GM10847 (cell line): ENCODE measurements around the gene PDE7B.

Source experiments
- POLR2A ChIP-seq: IDR thresholded peaks from 2 replicates; pipeline ENCODE4 v1.6.1; 2011; ENCODE audit not compliant: insufficient read length; ENCODE audit errors: extremely low read depth

Gene PDE7B

GRCh38 chr6:135974426-135974825, 122.9 kb downstream of the PDE7B start:
- no peak for TF ChIP-seq POLR2A

DNA sequence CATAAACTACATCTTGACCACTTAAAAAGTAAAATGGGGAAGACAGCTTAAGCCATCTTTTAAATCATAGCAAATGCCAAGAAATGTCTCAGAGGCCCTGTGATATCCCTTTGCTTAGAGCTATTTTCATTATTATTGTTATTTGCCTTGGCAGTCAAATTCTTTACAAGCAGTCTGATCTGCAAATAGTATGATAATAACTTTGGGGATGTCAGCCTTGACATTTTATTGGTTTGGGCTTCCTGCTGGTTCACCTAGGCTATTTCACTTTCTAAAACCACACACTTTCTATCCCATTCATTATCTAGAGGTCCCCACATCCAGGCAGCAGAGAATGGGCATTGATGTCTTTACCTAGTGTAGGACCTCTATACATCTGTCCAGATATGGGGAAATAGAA, 125.1 kb downstream of the PDE7B start:
- TF ChIP-seq POLR2A = no peak

GRCh38 chr6:135983093-135983492, 131.6 kb downstream of the PDE7B start:
- no peak for TF ChIP-seq POLR2A

DNA sequence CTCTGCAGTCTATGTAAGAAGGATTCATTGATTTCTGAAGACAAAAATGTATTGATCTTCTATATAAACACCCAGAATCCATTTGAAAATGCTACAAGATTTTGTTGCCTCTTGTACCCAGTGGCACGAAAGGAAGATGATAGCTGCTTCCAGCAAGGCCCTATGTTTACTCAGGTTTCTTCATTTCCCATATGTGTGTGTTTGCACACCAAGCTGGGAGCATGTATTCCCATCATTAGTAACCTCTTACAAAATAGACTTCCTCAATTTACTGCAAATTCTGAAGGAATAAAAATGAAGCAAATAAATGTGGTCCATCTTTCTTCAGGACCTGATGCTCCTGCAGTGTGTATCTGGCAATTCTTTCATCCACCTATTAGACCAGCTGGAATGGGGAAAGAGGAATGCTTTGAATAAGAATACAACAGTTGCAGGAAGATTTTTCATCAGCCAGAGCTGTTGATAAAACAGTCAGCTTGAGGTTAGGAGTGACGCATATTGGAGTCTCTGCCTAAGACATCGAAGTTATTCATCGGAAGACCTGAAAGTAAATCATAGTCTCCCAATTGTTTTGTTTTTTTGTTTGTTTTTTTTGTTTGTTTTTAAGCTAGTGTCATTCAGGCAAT, 132.3 kb downstream of the PDE7B start:
- no peak for TF ChIP-seq POLR2A

DNA sequence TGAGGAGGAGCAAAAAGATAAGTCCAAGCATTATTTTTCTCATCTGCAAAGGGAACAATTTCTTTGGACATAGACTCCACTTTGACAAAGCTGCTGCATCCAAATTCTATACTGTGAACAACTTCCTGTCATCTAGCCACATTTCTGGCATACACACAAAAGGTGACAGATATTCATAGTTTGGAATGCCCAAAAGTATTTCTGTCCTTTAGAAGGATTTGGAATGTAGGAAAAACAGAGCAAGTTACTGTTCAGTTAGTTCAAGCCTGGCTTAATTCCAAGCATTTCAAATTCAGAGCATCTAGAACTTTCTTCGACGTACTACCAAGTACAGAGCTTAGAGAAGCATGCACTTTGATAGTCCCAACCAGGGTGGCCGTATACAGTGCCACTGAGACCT, 134.0 kb downstream of the PDE7B start:
- TF ChIP-seq POLR2A = no peak

DNA sequence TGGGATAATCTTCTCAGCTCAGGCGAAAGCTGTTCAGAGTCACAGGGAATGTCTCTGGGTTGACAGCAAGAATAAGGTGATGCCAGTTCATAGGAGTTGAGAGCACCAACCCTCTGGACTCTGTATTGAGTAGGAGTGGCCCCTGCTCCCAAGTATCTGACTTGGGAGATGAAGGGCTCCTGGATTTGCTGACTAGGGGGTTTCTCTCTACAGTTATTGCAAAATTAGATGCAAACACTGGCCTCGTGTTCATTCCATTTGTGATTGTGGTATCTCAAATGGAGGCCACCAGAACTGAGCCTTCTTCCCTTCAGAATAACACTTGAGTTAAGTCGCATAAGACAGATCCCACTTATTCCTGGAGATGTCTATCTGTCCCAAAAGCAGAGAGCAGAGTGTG, 135.7 kb downstream of the PDE7B start:
- no peak for TF ChIP-seq POLR2A

DNA sequence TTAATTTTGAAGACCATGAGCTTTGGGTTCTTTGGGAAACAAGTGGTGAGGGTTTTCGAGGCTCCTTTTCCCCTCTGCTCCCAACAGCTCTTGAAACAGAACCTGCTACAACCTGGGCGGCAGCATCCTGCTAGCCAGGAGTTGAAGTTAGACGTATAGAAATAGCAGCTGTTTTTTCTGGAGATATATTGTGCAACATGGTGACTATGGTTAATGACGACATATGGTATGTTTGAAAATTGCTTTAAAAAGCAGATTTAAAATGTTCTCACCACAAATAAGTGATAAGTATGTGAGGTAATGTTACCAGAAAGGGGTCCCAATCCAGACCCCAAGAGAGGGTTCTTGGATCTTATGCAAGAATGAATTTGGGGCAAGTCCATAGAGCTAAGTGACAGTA, 138.9 kb downstream of the PDE7B start:
- no peak for TF ChIP-seq POLR2A

GRCh38 chr6:135990855-135991464, 139.5 kb downstream of the PDE7B start:
- TF ChIP-seq POLR2A = no peak

GRCh38 chr6:135992739-135993138, 141.2 kb downstream of the PDE7B start:
- no peak for TF ChIP-seq POLR2A

GRCh38 chr6:135993361-135993760, 141.9 kb downstream of the PDE7B start:
- TF ChIP-seq POLR2A = no peak

DNA sequence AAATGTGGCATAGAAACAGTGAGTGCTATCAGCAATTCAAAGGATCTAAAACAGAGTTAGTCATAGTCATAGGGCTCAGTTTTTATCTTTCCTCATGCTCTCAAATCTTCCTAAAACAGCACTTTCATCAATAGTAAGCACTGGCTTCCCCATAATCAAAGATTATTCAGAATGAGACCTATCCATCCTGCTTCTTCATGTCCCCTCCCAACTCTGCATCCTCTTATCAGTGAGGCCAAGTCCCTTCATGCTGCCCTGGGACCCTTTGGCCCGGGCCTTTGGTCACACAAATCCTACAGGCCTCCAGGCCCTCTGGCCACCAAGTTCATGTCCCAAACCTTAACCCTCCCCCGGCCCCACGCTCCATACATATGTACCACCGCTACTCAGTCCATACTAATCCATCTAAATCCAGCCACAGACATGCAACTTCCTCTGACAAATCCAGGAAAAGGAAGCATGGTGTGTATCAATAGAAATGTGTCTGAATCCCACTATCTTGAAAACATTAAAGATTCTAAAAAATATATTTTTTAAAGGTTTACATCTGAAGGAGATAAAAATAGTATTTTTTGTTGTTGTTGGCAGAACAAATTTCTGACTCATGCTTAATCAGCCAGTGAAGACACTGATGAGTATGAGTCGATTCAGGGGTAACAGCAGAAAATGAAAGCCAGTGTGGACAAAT, 143.5 kb downstream of the PDE7B start:
- no peak for TF ChIP-seq POLR2A

- no peak for TF ChIP-seq POLR2A
These were observed 144.0 kb downstream of the PDE7B start for GRCh38 chr6:135995545-135995898.

GRCh38 chr6:135996668-135997067, 145.2 kb downstream of the PDE7B start:
- TF ChIP-seq POLR2A = no peak

GRCh38 chr6:135999393-135999792, 147.9 kb downstream of the PDE7B start:
- no peak for TF ChIP-seq POLR2A

GRCh38 chr6:136007345-136007744, 155.8 kb downstream of the PDE7B start:
- TF ChIP-seq POLR2A = no peak

DNA sequence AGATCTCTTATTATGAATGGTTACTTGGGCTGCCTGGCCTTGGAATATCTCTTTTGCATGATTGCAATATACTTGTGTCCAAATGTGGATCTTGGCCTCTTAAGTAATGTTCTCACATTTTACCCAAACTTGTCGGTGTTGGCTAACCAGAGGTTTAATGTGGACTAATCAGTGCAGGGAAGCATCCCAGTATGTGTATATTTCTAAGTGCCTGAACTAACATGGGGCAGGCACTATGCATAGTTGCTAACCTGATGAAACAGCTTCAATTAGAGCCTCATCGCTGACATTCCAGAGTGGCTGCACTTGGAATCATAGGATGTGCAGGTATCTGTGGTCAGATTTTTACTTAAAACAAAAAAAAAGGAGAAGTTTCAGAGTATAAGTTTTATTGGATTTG, 160.0 kb downstream of the PDE7B start:
- TF ChIP-seq POLR2A = no peak
